CD4-positive, alpha-beta T cell treated with Interleukin-6 for 4 hours (primary cell): ENCODE data around the gene TXNL4A.

Experiments used
- DNase-seq: peaks from one replicate; pipeline ENCODE4 v3.0.0-alpha.2; 2020; ENCODE audit warnings: mixed read lengths

Gene TXNL4A

GRCh38 chr18:79991494-79991893, 3.1 kb upstream of the TXNL4A start:
- DNase-seq, result no peak

DNA sequence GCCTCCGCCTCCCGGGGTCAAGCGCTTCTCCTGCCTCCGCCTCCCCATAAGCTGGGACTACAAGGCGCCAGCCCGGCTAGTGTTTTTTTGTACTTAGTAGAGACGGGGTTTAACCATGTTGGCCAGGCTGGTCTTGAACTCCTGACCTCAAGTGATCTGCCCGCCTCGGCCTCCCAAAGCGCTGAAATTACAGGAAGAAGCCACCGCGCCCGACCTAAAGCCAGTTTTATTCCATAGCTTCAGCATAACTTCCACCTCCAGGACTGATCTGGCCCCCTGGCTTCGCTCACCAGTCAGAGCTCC, 783 bp upstream of the TXNL4A start:
- DNase-seq, result no peak

- peak; percentile 67 for DNase-seq
Observed at GRCh38 chr18:79988071-79988450, 302 bp downstream of the TXNL4A start.

DNA sequence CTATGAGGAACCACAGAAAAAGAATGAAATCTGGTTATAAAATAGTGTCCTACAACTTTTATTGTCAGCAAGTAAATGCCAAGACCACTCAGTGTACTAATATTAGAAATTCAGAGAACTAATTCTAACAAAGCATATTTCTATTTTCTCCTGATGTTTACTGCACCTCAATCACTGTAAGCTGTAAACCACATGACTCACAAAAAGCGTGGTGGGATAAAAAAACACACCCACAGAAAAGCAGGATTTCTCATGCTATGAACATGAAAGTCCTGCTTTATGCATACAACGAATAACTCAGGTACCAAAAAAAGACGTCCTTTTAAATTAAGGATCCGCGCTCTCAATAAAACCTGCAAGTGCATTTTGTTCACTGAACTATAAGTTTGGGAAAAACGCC, 797 bp downstream of the TXNL4A start:
- no peak for DNase-seq

- DNase-seq, result no peak
Observed at GRCh38 chr18:79986726-79987125, 1.6 kb downstream of the TXNL4A start.

GRCh38 chr18:79985172-79985571, 3.2 kb downstream of the TXNL4A start:
- no peak for DNase-seq

DNA sequence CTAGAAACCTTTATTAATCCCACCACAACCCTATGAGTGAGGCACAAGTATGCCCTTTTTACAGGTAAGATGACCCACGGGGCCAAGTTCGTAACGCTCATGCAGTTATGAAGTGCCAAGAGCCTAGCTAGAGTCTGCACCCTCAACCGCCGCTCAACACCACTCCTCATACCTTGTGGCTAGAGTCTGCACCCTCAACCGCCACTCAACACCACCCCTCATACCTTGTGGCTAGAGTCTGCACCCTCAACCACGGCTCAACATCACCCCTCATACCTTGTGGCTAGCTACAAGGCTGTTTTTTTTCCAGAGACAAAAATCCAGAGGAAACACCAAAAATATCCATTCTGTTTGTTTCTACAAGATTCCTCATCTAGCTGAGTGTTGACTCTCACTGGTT, 4.6 kb downstream of the TXNL4A start:
- no peak for DNase-seq

DNA sequence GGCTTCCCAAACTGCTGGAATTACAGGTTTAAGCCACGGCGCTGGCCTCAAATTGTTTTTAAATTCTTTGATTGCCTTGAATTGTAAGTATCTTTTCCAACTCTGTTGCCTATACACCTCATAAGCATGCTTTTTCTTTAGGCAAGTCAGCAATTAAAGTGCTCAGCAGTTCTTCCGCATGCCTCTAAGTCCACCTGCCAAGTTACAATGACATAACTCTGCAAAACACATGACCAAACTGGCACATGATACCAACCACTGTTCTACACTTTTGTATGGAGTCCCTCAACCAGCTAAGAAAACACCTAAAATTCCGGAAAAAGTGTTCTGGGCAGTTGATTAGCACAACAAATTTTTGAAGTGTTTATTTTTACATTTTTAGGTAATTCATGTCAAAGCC, 5.1 kb downstream of the TXNL4A start:
- DNase-seq, result no peak

DNA sequence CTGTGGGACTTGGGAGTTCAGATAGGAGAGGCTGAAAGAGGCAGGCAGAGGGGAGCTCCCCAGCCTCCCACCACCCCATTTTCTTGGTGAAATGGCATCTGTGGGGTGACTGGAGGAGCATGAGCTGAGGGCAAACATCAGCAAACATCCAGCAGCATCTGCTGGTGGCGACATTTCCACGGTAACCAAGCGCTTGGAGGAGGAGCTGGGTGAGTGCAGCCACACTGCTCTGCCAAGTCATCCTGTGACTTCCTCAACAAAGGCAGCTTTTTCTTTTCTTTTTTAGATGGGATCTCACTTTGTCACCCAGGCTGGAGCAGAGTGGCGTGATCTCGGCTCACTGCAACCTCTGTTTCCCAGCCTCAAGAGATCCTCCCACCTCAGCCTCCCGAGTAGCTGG, 5.6 kb downstream of the TXNL4A start:
- DNase-seq, result no peak

DNA sequence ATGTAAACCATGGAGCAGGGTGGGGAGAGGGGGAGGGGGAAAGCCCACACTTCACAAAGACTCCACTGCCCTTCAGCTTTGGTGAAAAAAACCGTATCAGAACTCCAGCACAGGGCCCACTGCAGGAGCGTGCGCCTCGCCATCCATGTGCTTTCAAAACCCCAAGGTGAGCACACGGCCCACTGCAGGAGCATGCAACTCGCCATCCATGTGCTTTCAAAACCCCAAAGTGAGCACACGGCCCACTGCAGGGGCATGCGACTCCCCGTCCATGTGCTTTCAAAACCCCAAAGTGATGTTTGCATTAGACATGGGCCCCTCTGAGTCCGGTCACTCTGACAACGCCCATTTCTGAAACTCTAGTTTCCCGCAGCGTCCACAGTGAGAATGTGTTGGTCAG, 7.8 kb downstream of the TXNL4A start:
- no peak for DNase-seq

DNA sequence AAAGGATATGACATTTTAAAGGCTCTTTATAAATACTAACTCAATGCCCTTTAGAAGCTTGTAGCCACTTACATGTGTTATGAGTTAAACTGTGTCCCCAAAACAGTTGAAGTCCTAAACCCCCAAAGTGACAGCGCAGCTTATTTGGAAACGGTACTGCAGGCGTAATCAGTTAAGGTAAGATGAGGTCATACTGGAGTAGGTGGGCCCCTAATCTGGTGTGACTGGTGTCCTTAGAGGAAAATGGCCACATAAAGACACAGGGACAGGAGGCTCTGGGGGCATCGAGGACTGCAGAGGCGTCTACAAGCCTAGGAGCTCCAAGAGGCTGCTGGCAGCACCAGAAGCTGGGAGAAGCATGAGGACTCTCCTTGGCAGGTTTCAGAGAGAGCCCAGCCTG, 8.5 kb downstream of the TXNL4A start:
- no peak for DNase-seq

- DNase-seq, result no peak
Observed at GRCh38 chr18:79975985-79976680, 12.2 kb downstream of the TXNL4A start.

DNA sequence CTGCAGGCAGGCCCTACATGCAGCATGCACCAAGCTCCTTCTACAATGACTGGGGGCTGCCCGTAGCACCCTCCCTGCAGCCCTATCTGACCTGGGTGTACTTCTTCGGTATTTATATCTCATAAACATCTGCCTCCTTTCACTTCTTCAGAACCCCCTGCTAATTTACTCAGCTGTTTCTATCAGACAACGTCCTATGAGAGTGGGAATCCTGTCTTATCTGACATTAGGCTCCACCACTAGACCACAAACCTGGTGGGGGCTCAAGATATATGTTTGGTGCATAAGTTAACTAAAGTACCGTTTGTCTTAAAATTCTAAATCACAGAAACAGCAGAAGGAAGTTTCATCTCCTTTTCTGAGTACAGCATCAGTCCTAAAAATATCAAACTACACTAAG, 13.3 kb downstream of the TXNL4A start:
- DNase-seq, result no peak

DNA sequence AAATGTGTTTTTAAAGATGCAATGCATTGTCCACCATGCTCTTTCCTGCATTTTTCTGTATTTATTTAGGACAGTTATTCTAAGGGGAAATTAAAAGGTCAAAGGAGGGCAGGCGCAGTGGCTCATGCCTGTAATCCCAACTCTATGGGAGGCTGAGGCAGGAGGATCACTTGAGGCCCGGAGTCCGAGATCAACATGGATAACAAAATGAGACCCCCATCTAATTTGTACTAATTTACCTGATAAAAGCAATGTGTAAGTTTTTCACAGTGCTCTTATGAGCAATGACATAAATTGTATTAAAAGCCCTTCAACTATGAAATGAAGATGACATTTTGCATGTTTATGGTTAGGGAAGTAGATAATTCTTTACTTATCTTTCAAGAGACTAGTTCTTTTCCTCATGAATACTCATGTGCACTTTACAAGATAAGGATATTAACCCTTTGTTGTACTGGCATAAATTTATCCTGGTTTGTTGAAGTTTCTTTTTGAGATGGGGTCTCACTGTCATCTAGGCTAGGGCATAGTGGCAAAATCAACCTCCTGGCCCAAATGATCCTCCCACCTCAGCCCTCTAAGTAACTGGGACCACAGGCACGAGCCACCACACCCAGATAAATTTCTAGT, 14.2 kb downstream of the TXNL4A start:
- DNase-seq, result no peak

GRCh38 chr18:79973517-79973916, 14.8 kb downstream of the TXNL4A start:
- no peak for DNase-seq

GRCh38 chr18:79972720-79973119, 15.6 kb downstream of the TXNL4A start:
- DNase-seq, result no peak

- DNase-seq, result no peak
Observed at GRCh38 chr18:79971986-79972385, 16.4 kb downstream of the TXNL4A start.

- DNase-seq, result no peak
Observed at GRCh38 chr18:79971211-79971952, 17.0 kb downstream of the TXNL4A start.

DNA sequence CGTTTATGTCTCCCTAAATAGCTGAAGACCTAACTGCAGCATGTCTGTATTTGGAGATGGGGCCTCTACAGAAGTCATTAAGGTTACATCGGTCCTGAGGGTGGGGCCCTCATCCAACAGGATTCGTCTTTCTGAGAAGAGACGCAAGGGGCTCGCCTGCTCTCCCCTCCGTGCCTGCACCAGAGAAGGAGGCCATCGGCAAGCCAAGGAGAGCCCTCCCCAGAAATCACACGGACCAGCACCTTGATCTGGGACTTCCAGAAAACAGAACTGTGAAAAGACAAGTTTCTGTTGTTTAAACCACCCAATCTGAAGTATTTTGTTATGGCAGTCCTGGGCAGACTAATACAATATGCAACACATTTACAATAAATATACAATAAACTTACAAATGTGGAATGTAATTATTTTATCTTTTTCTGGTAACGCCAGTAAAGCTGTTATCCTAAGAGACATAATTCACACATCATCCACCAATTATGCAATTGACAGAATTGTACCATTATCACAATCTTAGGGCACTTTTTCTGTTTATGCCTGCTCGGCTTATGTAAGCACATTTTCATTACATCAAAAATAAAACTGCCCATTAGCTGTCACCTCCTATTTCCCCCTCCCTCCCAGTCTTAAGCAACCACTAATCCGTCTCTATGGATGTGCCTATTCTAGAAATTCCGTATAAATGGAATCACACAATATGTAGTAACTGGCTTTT, 17.8 kb downstream of the TXNL4A start:
- no peak for DNase-seq

DNA sequence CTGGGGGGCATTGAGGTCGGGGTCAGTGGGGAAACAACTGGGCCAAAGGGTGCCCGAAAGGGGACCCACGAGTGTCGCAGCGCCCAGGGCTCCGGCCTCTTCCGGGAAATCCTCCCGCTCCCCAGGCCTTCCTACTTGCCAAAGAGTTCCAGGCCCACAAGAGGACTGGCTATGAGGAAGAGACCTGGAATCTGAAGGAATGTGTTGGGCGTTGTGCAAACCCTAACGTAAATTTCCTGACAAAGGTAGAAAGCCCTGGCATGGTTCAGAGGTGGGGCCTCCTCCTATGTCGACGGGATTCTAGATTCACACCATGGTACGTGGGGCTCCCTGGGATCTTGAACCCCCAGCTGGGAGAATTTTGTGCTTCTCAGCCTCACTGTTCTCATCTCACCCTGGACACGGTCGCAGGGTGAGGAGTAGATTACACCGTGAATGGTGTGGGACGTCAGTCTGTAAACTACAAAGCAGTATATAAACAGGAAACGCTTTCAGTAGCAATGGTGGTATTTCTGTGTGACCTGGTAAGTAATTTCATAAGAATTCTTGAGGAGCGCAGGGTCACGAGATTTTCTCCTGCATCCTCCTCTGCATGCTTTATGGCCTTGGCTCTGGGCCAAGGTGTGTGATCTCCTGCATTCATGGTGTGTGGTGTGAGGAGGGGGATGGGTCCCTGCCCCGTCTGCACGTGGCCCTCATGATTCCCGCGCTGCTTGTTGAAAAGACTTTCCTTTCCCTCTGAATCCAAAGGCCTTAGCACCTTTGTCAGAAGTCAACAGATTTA, 23.1 kb downstream of the TXNL4A start:
- peak; percentile 47 for DNase-seq

DNA sequence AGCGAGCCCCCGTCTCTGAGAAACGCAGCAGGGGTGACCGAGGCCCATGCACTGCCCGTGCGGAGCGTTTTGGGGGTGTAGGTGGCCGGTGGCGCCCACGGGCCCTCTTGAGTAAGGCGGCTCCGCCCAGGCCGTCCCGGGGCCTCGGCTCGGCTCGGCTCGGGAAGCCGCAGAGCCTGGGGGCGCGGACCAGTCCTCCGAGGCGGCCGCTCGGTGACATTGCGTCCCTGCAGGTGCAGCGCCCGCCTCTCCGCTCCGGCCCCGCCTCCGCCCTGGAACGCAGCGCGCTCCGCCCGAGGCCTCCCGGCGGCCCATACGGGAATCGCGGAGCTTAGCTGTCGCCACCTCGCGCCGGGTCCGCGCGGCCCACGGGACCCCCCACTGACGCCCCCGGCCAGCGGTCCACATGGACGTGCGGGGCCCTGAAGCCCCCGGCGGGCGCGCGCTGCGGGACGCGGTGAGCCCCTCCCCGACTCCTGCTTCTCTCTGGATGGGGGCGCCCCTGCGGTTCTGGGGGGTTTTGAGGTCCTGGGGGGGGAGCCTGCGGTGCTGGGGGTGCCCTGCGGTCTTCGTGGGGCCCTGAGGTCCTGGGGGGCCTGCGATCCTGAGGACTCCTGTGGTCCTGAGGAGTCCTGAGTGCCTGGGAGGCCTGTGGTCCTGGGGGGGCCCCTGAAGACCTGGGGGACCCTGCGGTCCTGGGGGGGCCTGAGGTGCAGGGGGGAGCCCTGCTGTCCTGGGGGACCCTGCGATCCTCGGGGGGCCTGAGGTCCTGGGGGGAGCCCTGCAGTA, 23.8 kb downstream of the TXNL4A start, which contains the start of gene HSBP1L1:
HSBP1L1 (plus strand) TSS at position 314 of the 789 bp plus-strand sequence; CDS start at position 407, 93 bp downstream.
- DNase-seq, result peak; percentile 80
